VCaP (cell line): ENCODE measurements around the gene JUND.

Source experiments
- H3K27ac ChIP-seq: fragments of 450-650 bp; 2 replicates; pipeline ENCODE4 v1.5.1; 2017
- CTCF ChIP-seq: fragments of 450-650 bp; conservative IDR thresholded peaks from 2 replicates; pipeline ENCODE4 v1.5.1; 2017; ENCODE audit warnings: mild to moderate bottlenecking, moderate library complexity

The JUND gene

GRCh38 chr19:18298601-18299000 is 17.2 kb upstream of the JUND start:
- H3K27ac ChIP-seq: no peak overlapping the region

GRCh38 chr19:18297308-18297707 is 15.9 kb upstream of the JUND start:
- no peak overlapping the region for H3K27ac ChIP-seq
- no peak for TF ChIP-seq CTCF

More at GRCh38 chr19:18298601-18299000, 17.2 kb upstream of the JUND start:
- no peak for TF ChIP-seq CTCF

- H3K27ac ChIP-seq: no peak overlapping the region
- no peak for TF ChIP-seq CTCF
Observed at GRCh38 chr19:18295034-18295451, 13.6 kb upstream of the JUND start.

GRCh38 chr19:18294467-18294864 is 13.0 kb upstream of the JUND start:
- no peak overlapping the region for H3K27ac ChIP-seq
- no peak for TF ChIP-seq CTCF

GRCh38 chr19:18293642-18294466 is 12.4 kb upstream of the JUND start:
- peak overlapping the region; percentile 96 for H3K27ac ChIP-seq
- no peak for TF ChIP-seq CTCF

- H3K27ac ChIP-seq: peak overlapping the region; percentile 96
- no peak for TF ChIP-seq CTCF
Observed at GRCh38 chr19:18292810-18293641, 11.6 kb upstream of the JUND start.

- H3K27ac ChIP-seq: peak overlapping the region; percentile 96
- TF ChIP-seq CTCF: no peak
Observed at GRCh38 chr19:18292462-18292809, 11.0 kb upstream of the JUND start.
